Endothelial cell of umbilical vein (primary cell): Measurements from ENCODE around the gene TMEM94.

Experiments used
- CTCF ChIP-seq, 2 donors: IDR thresholded peaks; 1 replicate in 1 of 2; 2 replicates in 1 of 2; pipeline ENCODE4 v1.5.1; 2011; ENCODE audit warnings: low read length in 2 of 2, mild to moderate bottlenecking in 2 of 2, moderate library complexity in 2 of 2, control low read depth in 1 of 2, inconsistent platforms in 1 of 2, low read depth in 1 of 2; ENCODE audit not compliant: insufficient read depth in 1 of 2; ENCODE audit errors: extremely low read depth in 1 of 2
- EZH2 ChIP-seq: IDR thresholded peaks from 2 replicates; pipeline ENCODE4 v1.6.1; 2012; ENCODE audit warnings: borderline replicate concordance, low read depth, mild to moderate bottlenecking, moderate library complexity, low read length, inconsistent platforms; ENCODE audit not compliant: severe bottlenecking
- POLR2A ChIP-seq: IDR thresholded peaks from 2 replicates; pipeline ENCODE4 v1.6.1; 2012; ENCODE audit warnings: low read depth, mild to moderate bottlenecking, control low read depth, low read length
- POLR2AphosphoS5 ChIP-seq: IDR thresholded peaks from 2 replicates; pipeline ENCODE4 v1.6.1; 2012; ENCODE audit warnings: low read depth, mild to moderate bottlenecking, control low read depth, low read length, moderate library complexity; ENCODE audit not compliant: insufficient read depth

DNA sequence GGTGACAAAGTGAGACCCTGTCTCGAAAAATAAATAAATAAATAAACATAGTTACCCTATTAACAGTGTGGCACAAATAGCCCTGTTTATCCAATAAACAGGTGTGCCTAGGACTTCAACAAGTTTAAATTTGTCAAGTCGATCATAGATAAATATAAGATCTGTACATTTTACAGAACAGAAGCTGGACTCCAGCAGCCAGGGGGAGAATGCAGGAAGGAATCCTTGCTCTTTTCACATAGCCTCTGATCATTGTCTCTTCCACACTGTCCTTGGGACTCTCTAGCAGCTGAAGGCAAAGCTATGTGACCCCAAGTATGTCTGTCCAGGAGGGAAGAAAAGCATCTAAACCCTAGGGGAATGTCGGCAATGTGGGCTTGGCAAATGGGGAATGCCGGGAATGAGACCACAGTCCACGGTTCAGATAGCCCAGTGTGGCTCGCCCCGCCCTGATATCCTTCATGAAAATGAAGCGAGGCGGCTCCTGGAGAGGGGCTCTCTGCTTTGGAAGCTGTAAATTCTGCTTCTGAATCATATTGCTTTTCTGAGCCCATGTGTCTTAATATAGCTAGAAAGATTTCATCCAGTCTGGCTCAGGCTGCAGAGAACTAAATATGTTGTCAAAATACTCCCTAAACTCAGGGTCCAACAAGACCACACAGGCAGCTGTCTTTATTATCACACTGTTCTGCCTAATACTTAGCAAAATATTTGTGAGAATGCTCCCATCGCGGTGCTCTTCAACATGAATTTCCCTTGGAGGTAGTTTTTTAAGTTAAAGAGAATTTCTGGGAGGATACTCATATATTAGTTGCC, 26.1 kb upstream of the TMEM94 start:
- TF ChIP-seq EZH2 (no peak), POLR2AphosphoS5 (no peak), CTCF (IDR thresholded peaks at IDR 0.05; ENCODE audit: extremely low read depth in 1 of 2, insufficient read depth in 1 of 2, low read depth in 1 of 2, low read length in 2 of 2) (no peak), POLR2A (no peak)
